Activated CD4-positive, alpha-beta T cell treated with anti-CD3 and anti-CD28 coated beads, Interleukin-2, amount 50 U/mL, for 16 hours (primary cell): ENCODE results near the gene DGKB.

ENCODE experiments used
- DNase-seq: peaks from one replicate; pipeline ENCODE4 v3.0.0-alpha.2; 2020

Gene DGKB

GRCh38 chr7:14818871-14819270 is 83.7 kb downstream of the DGKB start:
- no peak for DNase-seq

DNA sequence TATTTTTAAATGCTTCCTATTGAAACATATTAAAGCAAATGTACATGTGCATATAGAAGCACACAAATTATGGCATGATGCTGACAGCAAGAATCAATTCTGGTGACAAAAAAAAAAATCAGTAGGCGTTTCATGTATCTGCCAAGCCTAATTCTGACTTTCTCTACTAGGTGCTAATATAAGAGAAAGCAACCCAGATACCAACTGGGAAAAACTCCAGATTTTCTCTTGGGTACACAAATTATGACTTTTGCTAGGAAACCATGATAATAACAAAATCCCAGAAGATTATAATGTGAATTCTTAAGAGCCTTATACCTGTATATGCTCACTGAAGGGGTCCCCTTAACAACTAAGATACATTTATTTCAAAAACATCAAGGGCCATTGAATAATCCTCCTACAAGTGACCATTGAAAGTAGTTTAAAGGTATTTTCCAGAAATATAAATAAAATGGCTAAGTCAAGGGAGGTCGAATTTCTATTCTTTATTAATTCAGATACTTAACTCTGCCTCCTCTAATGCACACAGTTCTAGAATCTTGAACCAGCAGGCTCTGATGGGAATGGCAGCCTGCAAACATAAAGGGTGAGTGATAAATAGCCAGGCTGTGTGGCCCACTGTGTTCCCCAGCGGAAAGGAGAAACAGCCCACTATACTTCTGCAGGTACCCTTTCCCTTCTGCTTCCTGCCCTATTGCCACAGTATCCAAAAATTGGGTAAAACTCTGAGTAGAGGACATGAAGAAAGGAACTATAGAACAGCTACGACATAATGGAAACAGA is 84.5 kb downstream of the DGKB start:
- DNase-seq, result no peak

DNA sequence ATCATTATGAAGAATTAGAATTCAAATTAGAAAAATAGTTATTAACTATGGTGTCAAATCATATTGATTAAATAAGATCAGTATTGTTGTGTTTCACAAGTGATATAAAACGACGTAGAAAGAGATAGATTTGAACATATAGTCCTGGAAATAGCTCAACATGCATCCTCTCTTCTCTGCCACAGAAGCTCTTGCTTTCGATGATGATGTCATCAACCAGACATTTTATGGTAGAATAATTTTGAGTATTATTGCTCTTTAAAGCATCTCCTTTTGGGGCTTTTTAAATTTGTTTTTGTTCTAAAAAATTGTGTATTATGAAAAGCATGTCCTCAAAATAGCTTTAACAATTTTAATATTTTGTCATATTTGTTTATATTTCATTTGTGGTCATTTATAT is 95.0 kb downstream of the DGKB start:
- DNase-seq, result no peak

DNA sequence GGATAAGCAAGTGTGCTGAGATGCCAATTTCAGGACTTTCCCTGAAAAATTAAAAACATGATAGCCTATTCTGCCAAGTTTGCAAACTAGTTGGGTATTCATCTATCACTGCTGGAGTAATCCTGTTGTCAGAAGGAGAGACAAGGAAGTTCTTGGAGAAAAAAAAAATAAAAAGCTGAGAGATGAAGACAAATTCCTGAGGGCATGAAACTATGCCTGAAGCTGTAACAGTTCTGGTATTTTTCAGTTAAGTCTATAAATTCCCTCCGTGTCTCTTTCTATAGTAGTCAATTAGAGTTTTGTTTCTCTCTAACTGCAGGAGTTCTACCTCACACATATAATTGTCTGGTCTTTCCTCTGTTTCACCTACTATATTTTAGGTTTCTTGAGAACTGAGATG is 95.7 kb downstream of the DGKB start:
- DNase-seq, result no peak

DNA sequence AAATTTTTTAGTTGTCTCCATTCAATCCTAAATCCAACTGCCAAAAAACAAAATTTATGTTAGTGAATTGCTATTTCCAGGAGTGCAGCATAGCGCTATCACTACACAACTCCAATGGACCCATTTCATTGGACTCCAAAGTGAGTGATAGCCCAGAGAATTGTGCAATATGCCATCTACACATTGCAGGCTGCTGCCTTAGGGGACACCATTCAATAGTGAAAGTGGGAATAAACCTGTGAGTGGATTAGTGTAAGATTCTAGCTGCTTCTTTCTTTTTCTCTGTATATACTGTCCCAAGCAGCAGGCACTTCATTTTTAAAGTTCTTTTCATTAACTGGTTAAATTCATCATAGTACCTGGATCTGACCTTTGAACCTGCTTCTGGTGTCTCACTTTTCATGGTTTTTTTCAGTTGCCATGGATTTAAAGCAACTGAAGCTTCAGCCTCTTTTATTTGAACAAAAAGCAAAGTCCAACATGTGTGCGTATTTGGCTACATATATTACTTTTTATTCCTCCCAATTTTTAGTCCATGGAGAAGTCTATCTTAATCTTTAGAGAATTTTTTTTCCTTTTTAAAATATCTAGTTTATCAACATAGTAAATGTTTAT is 97.3 kb downstream of the DGKB start:
- DNase-seq, result no peak

GRCh38 chr7:14800664-14801063 is 101.9 kb downstream of the DGKB start:
- no peak for DNase-seq

DNA sequence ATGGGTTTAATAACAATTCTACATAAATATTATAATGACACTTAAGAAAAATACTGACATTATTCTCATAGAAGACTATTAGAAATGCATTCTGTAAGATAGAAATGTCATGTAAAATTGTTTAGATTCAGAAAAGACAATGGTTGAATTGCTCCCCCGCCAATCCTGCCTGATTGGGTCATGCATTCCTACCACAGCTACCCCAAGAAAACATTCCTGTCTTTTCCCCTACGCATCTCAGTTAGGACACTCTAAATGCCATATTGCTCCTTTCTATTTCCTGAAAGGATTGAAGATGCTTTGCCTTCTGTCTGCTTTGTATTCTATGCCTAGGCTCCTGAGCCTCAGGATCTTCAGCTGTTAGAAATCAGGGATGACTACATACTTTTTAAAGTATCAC is 109.4 kb downstream of the DGKB start:
- no peak for DNase-seq

GRCh38 chr7:14787551-14787950 is 115.0 kb downstream of the DGKB start:
- DNase-seq, result no peak

DNA sequence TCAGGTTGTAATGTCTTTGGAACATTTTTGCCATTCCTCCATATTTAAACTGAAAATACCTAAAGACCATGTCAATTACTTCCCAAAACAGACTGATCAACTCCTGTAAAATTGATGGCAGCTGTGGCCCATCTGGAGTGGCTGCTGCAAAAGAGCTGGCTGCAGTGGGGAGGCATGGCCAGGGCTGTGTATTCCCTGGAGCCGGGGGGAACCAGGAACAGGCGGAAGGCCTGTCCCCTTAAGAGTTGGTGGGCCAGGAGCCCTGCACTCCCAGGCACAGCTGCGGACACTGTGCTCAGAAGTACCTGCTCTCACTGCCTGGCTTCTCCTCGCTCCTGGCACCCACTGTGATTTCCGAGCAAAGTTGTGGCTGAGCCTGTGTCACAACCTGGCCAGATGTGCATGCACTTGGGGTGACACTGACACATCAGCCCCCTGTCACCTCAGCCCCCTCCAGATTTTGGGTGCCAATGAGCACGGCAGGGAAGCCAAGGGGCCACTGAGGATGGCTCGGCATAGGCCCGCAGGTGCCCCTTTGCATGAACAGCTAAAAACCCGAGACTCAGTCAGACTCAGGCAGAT is 116.1 kb downstream of the DGKB start:
- no peak for DNase-seq

DNA sequence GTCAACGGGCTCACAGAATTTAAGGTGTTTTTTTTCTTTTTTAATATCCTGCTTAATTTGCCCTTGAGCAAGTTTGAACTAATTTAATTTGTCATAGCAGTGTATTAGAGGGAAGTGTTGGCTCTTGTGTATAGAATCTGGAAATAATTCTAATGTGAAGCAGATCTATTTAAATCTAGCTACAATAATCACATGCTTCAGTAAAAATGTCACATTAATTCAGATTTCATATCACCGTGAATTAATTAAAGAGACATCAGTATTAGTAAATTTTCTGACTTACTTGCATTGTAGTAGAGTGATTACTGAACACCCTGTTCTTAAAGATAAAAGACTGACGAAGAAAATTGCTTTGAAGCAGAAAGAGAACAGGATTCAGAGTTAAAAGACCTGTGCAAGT is 124.7 kb downstream of the DGKB start:
- DNase-seq, result no peak

DNA sequence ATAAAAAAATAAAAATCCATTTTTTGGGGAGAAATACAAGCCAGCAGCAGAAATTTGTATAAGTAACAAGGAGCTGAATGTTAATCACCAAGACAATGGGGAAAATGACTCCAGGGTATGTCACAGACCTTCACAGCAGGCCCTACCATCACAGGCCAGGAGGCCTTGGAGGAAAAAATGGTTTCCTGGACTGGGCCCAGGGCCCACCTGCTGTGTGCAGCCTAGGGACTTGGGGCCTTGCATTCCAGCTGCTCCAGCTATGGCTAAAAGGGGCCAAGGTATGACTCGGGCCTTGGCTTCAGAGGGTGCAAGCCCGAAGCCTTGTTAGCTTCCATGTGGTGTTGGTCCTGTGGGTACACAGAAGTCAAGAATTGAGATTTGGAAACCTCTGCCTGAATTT is 126.3 kb downstream of the DGKB start:
- DNase-seq, result no peak

- DNase-seq, result no peak
Measured at GRCh38 chr7:14773729-14774271, 128.8 kb downstream of the DGKB start.

DNA sequence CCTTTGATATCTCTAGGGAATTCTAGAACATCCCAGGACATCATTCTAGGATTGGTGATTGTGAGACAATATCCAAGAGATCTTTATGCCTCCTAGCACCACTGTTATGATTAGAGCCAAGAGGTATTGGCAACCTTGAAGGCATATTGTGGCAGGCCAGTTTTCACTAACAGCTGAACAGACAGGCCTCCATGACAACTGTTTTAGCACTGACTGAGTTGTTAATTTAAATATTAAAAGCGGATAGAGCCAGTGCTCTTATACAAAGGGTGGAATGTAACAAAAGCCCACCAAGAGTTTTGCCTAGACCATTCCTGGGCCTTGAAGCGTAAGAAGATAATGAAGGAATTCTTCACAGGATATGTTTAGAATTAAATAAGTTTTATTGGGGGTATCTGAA is 131.9 kb downstream of the DGKB start:
- no peak for DNase-seq

DNA sequence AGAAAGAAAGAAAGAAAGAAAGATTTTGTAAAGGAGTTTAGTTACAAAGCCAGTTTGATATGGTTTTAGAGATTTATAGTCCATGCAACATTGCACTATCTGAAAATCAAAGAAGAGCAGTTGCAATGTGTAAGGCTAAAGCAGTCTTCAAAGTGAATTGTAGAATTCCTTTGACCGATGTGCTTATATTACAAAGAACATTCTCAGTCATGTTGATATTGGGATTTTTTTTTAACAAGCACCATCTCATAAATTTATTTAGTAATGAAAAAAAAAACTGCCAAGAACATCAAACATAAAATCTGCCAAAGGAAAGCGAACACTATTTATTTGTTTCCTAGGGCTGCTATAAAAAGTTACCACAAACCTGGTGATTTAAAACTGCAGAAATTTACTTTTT is 133.3 kb downstream of the DGKB start:
- DNase-seq, result no peak

GRCh38 chr7:14767716-14768425 is 134.7 kb downstream of the DGKB start:
- no peak for DNase-seq

DNA sequence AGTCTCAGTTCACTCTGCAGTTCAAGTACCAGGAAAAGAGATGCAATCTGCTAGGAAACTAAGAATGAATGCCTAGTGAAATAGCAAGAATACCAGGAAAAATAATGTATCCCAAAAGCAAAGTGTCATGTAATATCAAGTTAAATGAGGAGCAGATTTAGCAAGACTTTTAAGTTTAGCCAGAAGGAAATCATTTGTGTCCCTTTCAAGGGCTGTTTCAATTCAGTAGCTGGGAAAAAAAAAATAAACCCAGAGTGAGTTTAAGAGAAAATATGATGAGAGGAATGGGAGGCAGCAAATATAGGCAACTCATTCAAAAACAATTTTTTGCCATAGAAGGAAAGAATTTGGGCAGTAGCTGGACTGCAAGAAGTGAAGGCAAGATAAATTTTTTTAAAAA is 135.8 kb downstream of the DGKB start:
- DNase-seq, result no peak

- DNase-seq, result no peak
Measured at GRCh38 chr7:14765731-14766130, 136.8 kb downstream of the DGKB start.

DNA sequence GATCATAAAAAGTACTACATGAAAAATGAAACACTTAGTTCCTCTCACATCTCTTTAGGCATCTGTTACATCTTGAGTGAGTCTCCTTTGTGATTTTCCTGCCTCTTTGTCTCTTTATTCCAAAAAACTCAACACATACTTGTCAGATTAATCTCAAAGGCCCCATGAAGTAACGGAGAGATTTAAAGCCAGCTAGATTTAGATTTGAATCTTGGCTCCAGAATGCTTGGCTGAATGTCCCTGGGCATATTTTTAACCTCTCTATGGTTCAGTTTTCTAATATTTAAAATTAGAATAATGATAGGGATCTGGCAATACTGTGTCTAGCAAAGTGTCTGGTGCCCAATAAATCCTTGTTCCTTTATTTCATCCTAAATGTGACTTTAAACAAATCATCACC is 140.0 kb downstream of the DGKB start:
- DNase-seq, result no peak

- no peak for DNase-seq
Measured at GRCh38 chr7:14761510-14762296, 140.8 kb downstream of the DGKB start.

- no peak for DNase-seq
Measured at GRCh38 chr7:14760730-14761478, 141.6 kb downstream of the DGKB start.

GRCh38 chr7:14759785-14760184 is 142.8 kb downstream of the DGKB start:
- DNase-seq, result no peak

DNA sequence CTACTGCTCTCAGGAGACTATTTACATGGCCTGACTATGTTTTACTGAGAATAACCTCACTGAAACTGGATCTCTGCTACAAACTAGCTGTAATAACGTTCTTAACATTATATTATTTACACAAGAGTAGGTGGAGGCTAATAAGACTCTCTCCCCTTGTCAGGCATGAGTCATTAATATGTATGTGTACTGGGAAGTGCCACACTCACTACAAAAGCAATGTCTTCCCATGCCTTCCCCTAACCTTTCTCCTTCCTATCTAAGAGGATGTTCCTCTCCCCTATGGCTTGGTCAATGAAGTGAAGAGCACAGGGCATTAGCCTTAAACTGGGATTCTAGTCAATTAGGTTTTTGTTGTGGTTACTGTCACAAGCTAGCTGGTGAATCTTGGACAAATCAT is 147.9 kb downstream of the DGKB start:
- DNase-seq, result no peak
